ENCODE data around the gene PDCD7.

DNA sequence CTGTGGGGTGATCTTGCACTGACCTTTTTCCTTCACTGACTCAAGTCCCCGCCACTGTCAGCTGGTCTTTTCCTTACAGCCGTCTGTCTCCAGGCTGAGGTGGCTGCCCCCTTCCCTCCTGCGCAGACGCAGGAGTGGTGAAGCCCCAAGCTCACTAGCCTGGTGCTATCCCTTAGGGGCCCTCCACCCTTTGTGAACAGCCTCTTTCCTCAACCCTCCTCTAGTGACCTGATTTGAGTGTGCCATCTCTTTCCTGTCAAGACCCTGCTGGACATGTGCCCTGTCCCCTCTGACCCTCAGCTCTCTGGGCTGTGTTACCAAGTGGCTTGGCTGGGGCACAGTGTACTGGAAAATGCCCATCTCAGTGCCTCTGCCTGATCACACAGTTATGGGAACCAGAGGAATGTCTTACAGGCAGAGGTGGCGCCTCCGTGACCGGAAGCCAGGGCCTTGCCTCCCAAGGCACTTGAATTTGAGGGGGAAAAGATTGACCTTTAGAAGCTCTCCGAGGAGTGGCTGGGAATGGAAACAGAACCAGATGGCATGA, 48.3 kb downstream of the PDCD7 start:
- TF ChIP-seq JUND (IDR thresholded peaks at IDR 0.05): no peak
- TF ChIP-seq POLR2AphosphoS5 (IDR thresholded peaks at IDR 0.05; ENCODE audit: low read depth, low read length): no peak
- no peak for TF ChIP-seq RAD21 (IDR thresholded peaks at IDR 0.05; ENCODE audit: low read length)
- no peak for TF ChIP-seq CTCF (IDR thresholded peaks at IDR 0.05)
- no peak for TF ChIP-seq EP300 (IDR thresholded peaks at IDR 0.05; ENCODE audit: borderline replicate concordance in 1 of 2, low read depth in 1 of 2, low read length in 1 of 2)
- no peak for TF ChIP-seq CHD2 (IDR thresholded peaks at IDR 0.05; ENCODE audit: low read length, partially characterized antibody)
- no peak for TF ChIP-seq SIN3A (IDR thresholded peaks at IDR 0.05; ENCODE audit: borderline replicate concordance, low read depth, low read length)
- TF ChIP-seq MXI1 (IDR thresholded peaks at IDR 0.05; ENCODE audit: low read depth, low read length): no peak
